ENCODE measurements around the gene ZBTB20. TPM values are rescaled to one million over a fixed set of nuclear protein-coding genes. Genes with fewer than 3 reads are reported as not detected.

ZBTB20 gene
- total RNA-seq, 1 experiment from 2014 or later: 10.7 TPM

GRCh38 chr3:114408736-114409670 lies 738.1 kb downstream of the ZBTB20 start:
- Mint-ChIP-seq H3K27ac (ENCODE audit: low read depth, unreplicated experiment) (no peak overlapping the region), H3K4me1 (ENCODE audit: insufficient read depth, unreplicated experiment) (peaks cover 18% of the 10 kb centered on the region), H3K9me3 (ENCODE audit: unreplicated experiment) (no peaks in the 10 kb centered on the region), H3K27me3 (ENCODE audit: insufficient read depth, unreplicated experiment) (no peaks in the 10 kb centered on the region), H3K4me3 (ENCODE audit: unreplicated experiment) (no peak overlapping the region), H3K36me3 (ENCODE audit: insufficient read depth, unreplicated experiment) (no peaks in the 10 kb centered on the region)
- intact Hi-C loops (cut with micrococcal nuclease): no loop called here
- CTCF ChIA-PET: interaction anchor here (0.6 to 1.3 kb wide), 8 partner anchors 10 to 760 kb away, joined by 3 to 8 read pairs (median 4); no protein-coding TSS in a partner anchor
- no peak for DNase-seq (ENCODE audit: unreplicated experiment)
- BruUV-seq (replicated peaks): no TSS peak
- POLR2A ChIA-PET: interaction anchor here (0.7 to 1.0 kb wide), 2 partner anchors 8 to 12 kb away, joined by 4 to 5 read pairs; no protein-coding TSS in a partner anchor
- TF ChIP-seq CTCF (IDR thresholded peaks at IDR 0.05; ENCODE audit: unreplicated experiment): no peak

- Mint-ChIP-seq H3K4me1 (ENCODE audit: insufficient read depth, unreplicated experiment) (peaks cover 7% of the 10 kb centered on the region), H3K4me3 (ENCODE audit: unreplicated experiment) (no peak overlapping the region), H3K27ac (ENCODE audit: low read depth, unreplicated experiment) (no peak overlapping the region), H3K9me3 (ENCODE audit: unreplicated experiment) (no peaks in the 10 kb centered on the region), H3K36me3 (ENCODE audit: insufficient read depth, unreplicated experiment) (no peaks in the 10 kb centered on the region), H3K27me3 (ENCODE audit: insufficient read depth, unreplicated experiment) (no peaks in the 10 kb centered on the region)
- intact Hi-C loops (cut with micrococcal nuclease): no loop called here
- ChIA-PET CTCF (interaction anchor here (1.3 kb wide), 1 partner anchor 12 kb away, joined by 3 read pairs; no protein-coding TSS in a partner anchor), POLR2A (interaction anchor here (0.6 to 0.7 kb wide), 2 partner anchors 14 to 739 kb away, joined by 3 read pairs; no protein-coding TSS in a partner anchor)
- BruUV-seq (replicated peaks): no TSS peak
- no peak for TF ChIP-seq CTCF (IDR thresholded peaks at IDR 0.05; ENCODE audit: unreplicated experiment)
- no peak for DNase-seq (ENCODE audit: unreplicated experiment)
Observed at GRCh38 chr3:114406922-114407321, 740.2 kb downstream of the ZBTB20 start.

- intact Hi-C loops (cut with micrococcal nuclease): no loop called here
- no peaks in the 10 kb centered on the region for H3K36me3 Mint-ChIP-seq (ENCODE audit: insufficient read depth, unreplicated experiment)
- no peak overlapping the region for H3K27ac Mint-ChIP-seq (ENCODE audit: low read depth, unreplicated experiment)
- H3K9me3 Mint-ChIP-seq (ENCODE audit: unreplicated experiment): no peaks in the 10 kb centered on the region
- H3K27me3 Mint-ChIP-seq (ENCODE audit: insufficient read depth, unreplicated experiment): no peaks in the 10 kb centered on the region
- peaks cover 5% of the 10 kb centered on the region for H3K4me1 Mint-ChIP-seq (ENCODE audit: insufficient read depth, unreplicated experiment)
- no TSS peak for BruUV-seq (replicated peaks)
- H3K4me3 Mint-ChIP-seq (ENCODE audit: unreplicated experiment): no peak overlapping the region
- DNase-seq (ENCODE audit: unreplicated experiment): no peak
- TF ChIP-seq CTCF (IDR thresholded peaks at IDR 0.05; ENCODE audit: unreplicated experiment): no peak
- CTCF ChIA-PET: interaction anchor here (0.7 to 4.1 kb wide), 3 partner anchors 12 to 53 kb away, joined by 3 to 33 read pairs (median 3); no protein-coding TSS in a partner anchor
- POLR2A ChIA-PET: interaction anchor here (0.6 kb wide), 1 partner anchor 740 kb away, joined by 3 read pairs; no protein-coding TSS in a partner anchor
Observed at GRCh38 chr3:114406286-114406685, 740.8 kb downstream of the ZBTB20 start.

Measured in MCF 10A (cell line).